ENCODE measurements around the gene D2HGDH. TPM values are rescaled to one million over a fixed set of nuclear protein-coding genes. Genes with fewer than 3 reads are reported as not detected.
"Not testable (repeated sequence)": the region's sequence is repeated elsewhere in the genome, so short reads cannot be mapped to it uniquely, and the experiment has no call there.

Gene D2HGDH
- total RNA-seq, 4 donors from 2014 or later, result 37.7 to 160 (median 62.2) TPM

- WGBS, result 65% methylated on average over 6 of the region's 44 CpGs
- Histone ChIP-seq H3K4me3 (no peak overlapping the region), H3K9me3 (no peaks in the 10 kb centered on the region), H3K27me3 (peaks cover 25% of the 10 kb centered on the region), H3K36me3 (no peaks in the 10 kb centered on the region), H3K27ac (no peak overlapping the region), H3K4me1 (peaks cover 23% of the 10 kb centered on the region)
- TF ChIP-seq CTCF (IDR thresholded peaks at IDR 0.05) (no peak), POLR2A (IDR thresholded peaks at IDR 0.05) (no peak), POLR2AphosphoS5 (IDR thresholded peaks at IDR 0.05) (no peak), EP300 (IDR thresholded peaks at IDR 0.05) (no peak)
- DNase-seq (ENCODE audit: low spot score in 2 of 2), result no peak
These were observed 67.4 kb downstream of the D2HGDH start for GRCh38 chr2:241801611-241802420.

GRCh38 chr2:241802421-241803318 is 68.2 kb downstream of the D2HGDH start:
- Histone ChIP-seq H3K27me3 (peaks cover 25% of the 10 kb centered on the region), H3K4me3 (peak overlapping the region; percentile 51), H3K9me3 (no peaks in the 10 kb centered on the region), H3K36me3 (no peaks in the 10 kb centered on the region), H3K4me1 (peaks cover 23% of the 10 kb centered on the region), H3K27ac (no peak overlapping the region)
- TF ChIP-seq CTCF (IDR thresholded peaks at IDR 0.05), result no peak
- no peak for TF ChIP-seq POLR2A (IDR thresholded peaks at IDR 0.05)
- no peak for TF ChIP-seq POLR2AphosphoS5 (IDR thresholded peaks at IDR 0.05)
- TF ChIP-seq EP300 (IDR thresholded peaks at IDR 0.05), result no peak
- WGBS, result 53% methylated on average over 18 of the region's 32 CpGs
- no peak for DNase-seq (ENCODE audit: low spot score in 2 of 2)

- no peaks in the 10 kb centered on the region for H3K9me3 ChIP-seq
- H3K4me1 ChIP-seq, result peaks cover 23% of the 10 kb centered on the region
- 0% methylated on average over 10 of the region's 109 CpGs for WGBS
- peak overlapping the region; percentile 51 for H3K4me3 ChIP-seq
- H3K36me3 ChIP-seq, result no peaks in the 10 kb centered on the region
- no peak for TF ChIP-seq CTCF (IDR thresholded peaks at IDR 0.05)
- TF ChIP-seq POLR2A (IDR thresholded peaks at IDR 0.05), result no peak
- TF ChIP-seq EP300 (IDR thresholded peaks at IDR 0.05), result no peak
- no peak for TF ChIP-seq POLR2AphosphoS5 (IDR thresholded peaks at IDR 0.05)
- H3K27me3 ChIP-seq, result peaks cover 25% of the 10 kb centered on the region
- H3K27ac ChIP-seq, result no peak overlapping the region
- DNase-seq (ENCODE audit: low spot score in 2 of 2), result peak; percentile 70 to 79
These were observed 69.2 kb downstream of the D2HGDH start for GRCh38 chr2:241803387-241804325.

GRCh38 chr2:241804326-241805229 is 70.1 kb downstream of the D2HGDH start:
- Histone ChIP-seq H3K9me3 (no peaks in the 10 kb centered on the region), H3K4me1 (peaks cover 23% of the 10 kb centered on the region), H3K27ac (no peak overlapping the region), H3K36me3 (no peaks in the 10 kb centered on the region), H3K4me3 (peak overlapping the region; percentile 51), H3K27me3 (peaks cover 25% of the 10 kb centered on the region)
- WGBS, result 20% methylated on average over 9 of the region's 35 CpGs
- TF ChIP-seq EP300 (IDR thresholded peaks at IDR 0.05) (no peak), CTCF (IDR thresholded peaks at IDR 0.05) (no peak), POLR2A (IDR thresholded peaks at IDR 0.05) (no peak), POLR2AphosphoS5 (IDR thresholded peaks at IDR 0.05) (no peak)
- peak in 1 of 2 donors; percentile 60 for DNase-seq (ENCODE audit: low spot score in 2 of 2)

GRCh38 chr2:241806217-241806616 is 71.8 kb downstream of the D2HGDH start:
- H3K4me1 ChIP-seq, result peaks cover 23% of the 10 kb centered on the region
- not testable (repeated sequence) for H3K36me3 ChIP-seq; DNase-seq (ENCODE audit: low spot score in 2 of 2); H3K27ac ChIP-seq; H3K9me3 ChIP-seq; H3K4me3 ChIP-seq
- H3K27me3 ChIP-seq, result peaks cover 25% of the 10 kb centered on the region
- no CpG with 5 or more reads among the region's 8 CpGs for WGBS

Data from suprapubic skin (tissue), 4 donors.